SK-N-SH (cell line): ENCODE data around the gene MXI1. TPM values are rescaled to one million over a fixed set of nuclear protein-coding genes. Genes with fewer than 3 reads are reported as not detected.

ENCODE experiments used
- CTCF ChIA-PET: fragments of 300-600, 350-600 bp; formaldehyde crosslinking; extraction: SDS; loops from one replicate; lab custom pipeline; 2021; lab: Yijun Ruan, JAX
- POLR2A ChIA-PET: fragments of 350-600 bp; sonication (Branson Sonifier 250); formaldehyde crosslinking; extraction: SDS; loops from one replicate; lab custom pipeline; 2020; ENCODE audit warnings: antibody characterized with exemption, inconsistent platforms; lab: Yijun Ruan, JAX
- DNase-seq: peaks from one replicate; pipeline ENCODE4 v3.0.0; 2012
- H2AFZ ChIP-seq: fragments of 200-600 bp; sonication (generic); 2 replicates; pipeline ENCODE4 v1.8.1; 2016; ENCODE audit warnings: antibody characterized with exemption, mild to moderate bottlenecking, low read depth
- H3F3A ChIP-seq: fragments of 200-600 bp; sonication (generic); replicated peaks from 2 replicates; pipeline ENCODE3; 2016; ENCODE audit warnings: antibody characterized with exemption, mild to moderate bottlenecking; ENCODE audit not compliant: insufficient read depth
- H3K27ac ChIP-seq, 2 experiments: fragments of 200-500 bp in 1 of 2; fragments of 200-600 bp in 1 of 2; sonication (Bioruptor generic) in 1 of 2; sonication (generic), shearing (Covaris generic) in 1 of 2; 2 replicates each; pipeline versions ENCODE4 v1.5.1 to v1.6.1; 2014 to 2016; ENCODE audit warnings: low read depth in 2 of 2, inconsistent platforms in 1 of 2, low read length in 1 of 2, mild to moderate bottlenecking in 1 of 2, mixed read lengths in 1 of 2
- H3K27me3 ChIP-seq: fragments of 200-600 bp; sonication (generic), shearing (Covaris generic); 2 replicates; pipeline ENCODE4 v1.6.1; 2016; ENCODE audit warnings: mixed run types; ENCODE audit not compliant: insufficient read depth
- H3K36me3 ChIP-seq, 2 experiments: fragments of 200-500 bp in 1 of 2; fragments of 200-600 bp in 1 of 2; sonication (Bioruptor generic) in 1 of 2; sonication (generic) in 1 of 2; replicated peaks in 1 of 2; 2 replicates each; pipeline versions ENCODE3 to v1.5.1; 2014 to 2016; ENCODE audit warnings: low read length in 1 of 2, mild to moderate bottlenecking in 1 of 2; ENCODE audit not compliant: insufficient read depth in 2 of 2, control insufficient read depth in 1 of 2
- H3K4me1 ChIP-seq, 2 experiments: fragments of 200-500 bp in 1 of 2; fragments of 200-600 bp in 1 of 2; sonication (Bioruptor generic) in 1 of 2; sonication (generic), shearing (Covaris generic) in 1 of 2; 2 replicates each; pipeline versions ENCODE4 v1.5.1 to v1.6.1; 2014 to 2016; ENCODE audit warnings: low read depth in 1 of 2, low read length in 1 of 2, mixed run types in 1 of 2; ENCODE audit not compliant: insufficient read depth in 2 of 2, control insufficient read depth in 1 of 2
- H3K4me2 ChIP-seq: fragments of 200-600 bp; sonication (generic), shearing (Covaris generic); 2 replicates; pipeline ENCODE4 v1.6.1; 2017; ENCODE audit warnings: mixed run types
- H3K4me3 ChIP-seq, 2 experiments: fragments of 200-500 bp in 1 of 2; fragments of 200-600 bp in 1 of 2; sonication (Bioruptor generic) in 1 of 2; sonication (generic), shearing (Covaris generic) in 1 of 2; 2 replicates each; pipeline versions ENCODE4 v1.5.1 to v1.8.1; 2014 to 2016; ENCODE audit warnings: low read depth in 2 of 2, inconsistent platforms in 1 of 2, low read length in 1 of 2, mild to moderate bottlenecking in 1 of 2, mixed read lengths in 1 of 2, moderate library complexity in 1 of 2
- H3K79me2 ChIP-seq: fragments of 200-600 bp; sonication (generic); 2 replicates; pipeline ENCODE4 v1.8.1; 2017; ENCODE audit warnings: mild to moderate bottlenecking; ENCODE audit not compliant: insufficient read depth
- H3K9ac ChIP-seq: fragments of 200-600 bp; sonication (generic); 2 replicates; pipeline ENCODE4 v1.6.1; 2017; ENCODE audit warnings: mixed run types
- H3K9me2 ChIP-seq: fragments of 200-600 bp; sonication (generic); 2 replicates; pipeline ENCODE4 v1.6.1; 2017; ENCODE audit warnings: mixed run types
- H3K9me3 ChIP-seq: fragments of 200-600 bp; sonication (generic); 2 replicates; pipeline ENCODE4 v1.6.1; 2017; ENCODE audit warnings: mixed run types, mild to moderate bottlenecking, moderate library complexity
- H4K20me1 ChIP-seq: fragments of 200-600 bp; sonication (generic); 2 replicates; pipeline ENCODE4 v1.6.1; 2017; ENCODE audit warnings: mild to moderate bottlenecking, mixed run types; ENCODE audit not compliant: insufficient read depth
- EZH2phosphoT487 ChIP-seq: fragments of 200-600 bp; sonication (generic); IDR thresholded peaks from 2 replicates; pipeline ENCODE4 v1.6.1; 2017; ENCODE audit warnings: low read depth, mixed run types, mild to moderate bottlenecking, antibody characterized with exemption, moderate library complexity, borderline replicate concordance
- GATA2 ChIP-seq: sonication (generic); formaldehyde crosslinking; IDR thresholded peaks from 2 replicates; pipeline ENCODE4 v1.5.0; 2020; ENCODE audit warnings: mild to moderate bottlenecking, missing genetic modification reagents
- JUND ChIP-seq: IDR thresholded peaks from 2 replicates; pipeline ENCODE4 v1.4.0; 2012
- MAX ChIP-seq: IDR thresholded peaks from 2 replicates; pipeline ENCODE4 v1.4.0; 2012; ENCODE audit warnings: low read depth
- MEF2A ChIP-seq: IDR thresholded peaks from 2 replicates; pipeline ENCODE4 v1.4.0; 2012; ENCODE audit warnings: low read depth, borderline replicate concordance
- NRF1 ChIP-seq: IDR thresholded peaks from 2 replicates; pipeline ENCODE4 v1.6.1; 2012; ENCODE audit warnings: low read depth, mild to moderate bottlenecking, low read length
- POLR2AphosphoS5 ChIP-seq: IDR thresholded peaks from 2 replicates; pipeline ENCODE4 v1.6.1; 2012; ENCODE audit warnings: low read depth, low read length
- RAD21 ChIP-seq: IDR thresholded peaks from 2 replicates; pipeline ENCODE4 v1.6.1; 2012; ENCODE audit warnings: mild to moderate bottlenecking, low read length
- RCOR1 ChIP-seq: fragments of 150-350 bp; IDR thresholded peaks from 2 replicates; pipeline ENCODE4 v1.6.1; 2017; ENCODE audit warnings: antibody characterized with exemption, low read length
- RFX5 ChIP-seq: IDR thresholded peaks from 2 replicates; pipeline ENCODE4 v1.6.1; 2012; ENCODE audit warnings: mild to moderate bottlenecking, improper control_type of control experiment, low read length
- SIN3A ChIP-seq: IDR thresholded peaks from 2 replicates; pipeline ENCODE4 v1.6.1; 2012; ENCODE audit warnings: low read depth, mild to moderate bottlenecking, low read length, moderate library complexity, borderline replicate concordance
- SMC3 ChIP-seq: IDR thresholded peaks from 2 replicates; pipeline ENCODE4 v1.6.1; 2012; ENCODE audit warnings: low read depth, low read length, improper control_type of control experiment
- TAF1 ChIP-seq: IDR thresholded peaks from 2 replicates; pipeline ENCODE4 v1.6.1; 2012; ENCODE audit warnings: low read depth, mild to moderate bottlenecking, low read length, moderate library complexity, borderline replicate concordance
- USF2 ChIP-seq: fragments of 150-350 bp; IDR thresholded peaks from 2 replicates; pipeline ENCODE4 v1.6.1; 2017; ENCODE audit warnings: antibody characterized with exemption, low read length, low read depth, borderline replicate concordance
- YY1 ChIP-seq: IDR thresholded peaks from 2 replicates; pipeline ENCODE4 v1.4.0; 2012; ENCODE audit warnings: low read depth, mild to moderate bottlenecking
- WGBS: methylation state at CpG from one replicate; pipeline ENCODE4 v1.1.6; 2017; ENCODE audit warnings: low lambda C conversion rate; 5-methylcytosine and 5-hydroxymethylcytosine counted together
- polyA plus RNA-seq, 3 experiments: library from polyadenylated mRNA; depleted of rRNA; stranded (reverse); fragments of >200 nt; gene quantifications; 2 replicates each; pipeline ENCODE4 v1.2.3, GENCODE V29; 2012
- TF ChIP-seq, protein P1 (sequence below): IDR thresholded peaks from 2 replicates; pipeline ENCODE4 v1.4.0; 2012; ENCODE audit warnings: low read depth, borderline replicate concordance
- TF ChIP-seq, protein P2 (sequence below): IDR thresholded peaks from 2 replicates; pipeline ENCODE4 v1.6.1; 2012; ENCODE audit warnings: mild to moderate bottlenecking, low read depth, low read length, moderate library complexity
- TF ChIP-seq, protein P3 (sequence below): IDR thresholded peaks from 2 replicates; pipeline ENCODE4 v1.4.0; 2012; ENCODE audit warnings: low read depth, borderline replicate concordance
- TF ChIP-seq, protein P4 (sequence below): fragments of 200-600 bp; sonication (generic); IDR thresholded peaks from 2 replicates; pipeline ENCODE4 v1.6.1; 2017; ENCODE audit warnings: antibody characterized with exemption, mild to moderate bottlenecking, moderate library complexity

MXI1 gene
- polyA plus RNA-seq, 1 of the 3 experiments (the other 2 are of a cell fraction): 13.8 TPM

DNA sequence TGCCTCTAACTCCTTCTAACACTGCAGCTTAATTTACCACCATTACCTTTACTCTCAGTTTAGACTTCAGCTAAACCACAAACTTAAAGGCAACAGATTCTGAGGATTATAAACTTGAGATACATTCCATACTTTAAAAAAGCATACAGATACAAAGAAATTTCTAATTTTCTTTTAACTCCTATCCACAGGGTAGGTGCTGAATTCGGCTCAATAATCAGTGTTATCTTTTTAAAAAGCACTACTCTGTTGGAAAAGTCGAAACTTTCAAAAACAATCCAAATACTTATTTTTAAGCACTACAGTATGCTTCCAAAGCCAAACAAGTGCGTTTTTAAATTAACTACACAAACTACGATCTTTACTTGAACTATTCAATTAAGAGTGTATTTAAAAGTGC, 96.3 kb downstream of the MXI1 start:
- TF ChIP-seq RCOR1 (no peak), SMC3 (no peak), TAF1 (no peak), YY1 (no peak), GATA2 (no peak), NRF1 (no peak), EZH2phosphoT487 (no peak), USF2 (no peak), RAD21 (no peak), RFX5 (no peak), SIN3A (no peak), MAX (no peak), MEF2A (no peak), POLR2AphosphoS5 (no peak), JUND (no peak)
- TF ChIP-seq, protein P1, sequence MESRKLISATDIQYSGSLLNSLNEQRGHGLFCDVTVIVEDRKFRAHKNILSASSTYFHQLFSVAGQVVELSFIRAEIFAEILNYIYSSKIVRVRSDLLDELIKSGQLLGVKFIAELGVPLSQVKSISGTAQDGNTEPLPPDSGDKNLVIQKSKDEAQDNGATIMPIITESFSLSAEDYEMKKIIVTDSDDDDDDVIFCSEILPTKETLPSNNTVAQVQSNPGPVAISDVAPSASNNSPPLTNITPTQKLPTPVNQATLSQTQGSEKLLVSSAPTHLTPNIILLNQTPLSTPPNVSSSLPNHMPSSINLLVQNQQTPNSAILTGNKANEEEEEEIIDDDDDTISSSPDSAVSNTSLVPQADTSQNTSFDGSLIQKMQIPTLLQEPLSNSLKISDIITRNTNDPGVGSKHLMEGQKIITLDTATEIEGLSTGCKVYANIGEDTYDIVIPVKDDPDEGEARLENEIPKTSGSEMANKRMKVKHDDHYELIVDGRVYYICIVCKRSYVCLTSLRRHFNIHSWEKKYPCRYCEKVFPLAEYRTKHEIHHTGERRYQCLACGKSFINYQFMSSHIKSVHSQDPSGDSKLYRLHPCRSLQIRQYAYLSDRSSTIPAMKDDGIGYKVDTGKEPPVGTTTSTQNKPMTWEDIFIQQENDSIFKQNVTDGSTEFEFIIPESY: no peak
- TF ChIP-seq, protein P2, sequence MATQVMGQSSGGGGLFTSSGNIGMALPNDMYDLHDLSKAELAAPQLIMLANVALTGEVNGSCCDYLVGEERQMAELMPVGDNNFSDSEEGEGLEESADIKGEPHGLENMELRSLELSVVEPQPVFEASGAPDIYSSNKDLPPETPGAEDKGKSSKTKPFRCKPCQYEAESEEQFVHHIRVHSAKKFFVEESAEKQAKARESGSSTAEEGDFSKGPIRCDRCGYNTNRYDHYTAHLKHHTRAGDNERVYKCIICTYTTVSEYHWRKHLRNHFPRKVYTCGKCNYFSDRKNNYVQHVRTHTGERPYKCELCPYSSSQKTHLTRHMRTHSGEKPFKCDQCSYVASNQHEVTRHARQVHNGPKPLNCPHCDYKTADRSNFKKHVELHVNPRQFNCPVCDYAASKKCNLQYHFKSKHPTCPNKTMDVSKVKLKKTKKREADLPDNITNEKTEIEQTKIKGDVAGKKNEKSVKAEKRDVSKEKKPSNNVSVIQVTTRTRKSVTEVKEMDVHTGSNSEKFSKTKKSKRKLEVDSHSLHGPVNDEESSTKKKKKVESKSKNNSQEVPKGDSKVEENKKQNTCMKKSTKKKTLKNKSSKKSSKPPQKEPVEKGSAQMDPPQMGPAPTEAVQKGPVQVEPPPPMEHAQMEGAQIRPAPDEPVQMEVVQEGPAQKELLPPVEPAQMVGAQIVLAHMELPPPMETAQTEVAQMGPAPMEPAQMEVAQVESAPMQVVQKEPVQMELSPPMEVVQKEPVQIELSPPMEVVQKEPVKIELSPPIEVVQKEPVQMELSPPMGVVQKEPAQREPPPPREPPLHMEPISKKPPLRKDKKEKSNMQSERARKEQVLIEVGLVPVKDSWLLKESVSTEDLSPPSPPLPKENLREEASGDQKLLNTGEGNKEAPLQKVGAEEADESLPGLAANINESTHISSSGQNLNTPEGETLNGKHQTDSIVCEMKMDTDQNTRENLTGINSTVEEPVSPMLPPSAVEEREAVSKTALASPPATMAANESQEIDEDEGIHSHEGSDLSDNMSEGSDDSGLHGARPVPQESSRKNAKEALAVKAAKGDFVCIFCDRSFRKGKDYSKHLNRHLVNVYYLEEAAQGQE: no peak
- TF ChIP-seq, protein P3, sequence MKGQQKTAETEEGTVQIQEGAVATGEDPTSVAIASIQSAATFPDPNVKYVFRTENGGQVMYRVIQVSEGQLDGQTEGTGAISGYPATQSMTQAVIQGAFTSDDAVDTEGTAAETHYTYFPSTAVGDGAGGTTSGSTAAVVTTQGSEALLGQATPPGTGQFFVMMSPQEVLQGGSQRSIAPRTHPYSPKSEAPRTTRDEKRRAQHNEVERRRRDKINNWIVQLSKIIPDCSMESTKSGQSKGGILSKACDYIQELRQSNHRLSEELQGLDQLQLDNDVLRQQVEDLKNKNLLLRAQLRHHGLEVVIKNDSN: no peak
- TF ChIP-seq, protein P4, sequence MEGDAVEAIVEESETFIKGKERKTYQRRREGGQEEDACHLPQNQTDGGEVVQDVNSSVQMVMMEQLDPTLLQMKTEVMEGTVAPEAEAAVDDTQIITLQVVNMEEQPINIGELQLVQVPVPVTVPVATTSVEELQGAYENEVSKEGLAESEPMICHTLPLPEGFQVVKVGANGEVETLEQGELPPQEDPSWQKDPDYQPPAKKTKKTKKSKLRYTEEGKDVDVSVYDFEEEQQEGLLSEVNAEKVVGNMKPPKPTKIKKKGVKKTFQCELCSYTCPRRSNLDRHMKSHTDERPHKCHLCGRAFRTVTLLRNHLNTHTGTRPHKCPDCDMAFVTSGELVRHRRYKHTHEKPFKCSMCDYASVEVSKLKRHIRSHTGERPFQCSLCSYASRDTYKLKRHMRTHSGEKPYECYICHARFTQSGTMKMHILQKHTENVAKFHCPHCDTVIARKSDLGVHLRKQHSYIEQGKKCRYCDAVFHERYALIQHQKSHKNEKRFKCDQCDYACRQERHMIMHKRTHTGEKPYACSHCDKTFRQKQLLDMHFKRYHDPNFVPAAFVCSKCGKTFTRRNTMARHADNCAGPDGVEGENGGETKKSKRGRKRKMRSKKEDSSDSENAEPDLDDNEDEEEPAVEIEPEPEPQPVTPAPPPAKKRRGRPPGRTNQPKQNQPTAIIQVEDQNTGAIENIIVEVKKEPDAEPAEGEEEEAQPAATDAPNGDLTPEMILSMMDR: no peak
- CTCF ChIA-PET: interaction anchor here (0.9 to 4.0 kb wide), 6 partner anchors 8 to 316 kb away, joined by 3 to 21 read pairs (median 4); no protein-coding TSS in a partner anchor
- H3K27ac ChIP-seq: peak overlapping the region in 1 of 2 experiments; percentile 93; a peak in 2 of 4 replicates

More for the DNA sequence above, 96.3 kb downstream of the MXI1 start:
- POLR2A ChIA-PET: interaction anchor here (1.6 kb wide), 1 partner anchor 95 kb away, joined by 8 read pairs; no protein-coding TSS in a partner anchor
- DNase-seq: no peak
- H3K4me2 ChIP-seq: peak overlapping the region; percentile 86
- under 1% methylated on average over 4 of the region's 4 CpGs for WGBS
- H3K4me3 ChIP-seq: peak overlapping the region; percentile 86 to 94
- no peaks in the 10 kb centered on the region for H3K27me3 ChIP-seq
- H3F3A ChIP-seq: peaks cover 12% of the 10 kb centered on the region
- no peaks in the 10 kb centered on the region for H3K9me2 ChIP-seq
- peaks cover 13 to 18% of the 10 kb centered on the region in 2 experiments; a peak in 3 of 4 replicates for H3K4me1 ChIP-seq
- H3K36me3 ChIP-seq: peaks cover 45 to 47% of the 10 kb centered on the region in 2 experiments
- H2AFZ ChIP-seq: no peak overlapping the region
- peaks cover 61% of the 10 kb centered on the region for H3K79me2 ChIP-seq
- peaks cover 39% of the 10 kb centered on the region for H4K20me1 ChIP-seq
- H3K9ac ChIP-seq: peak overlapping the region; percentile 94
- no peaks in the 10 kb centered on the region for H3K9me3 ChIP-seq
